H1 (cell line): Measurements from ENCODE around the gene ZBTB44. TPM values are rescaled to one million over a fixed set of nuclear protein-coding genes. Genes with fewer than 3 reads are reported as not detected.

Experiments used
- CTCF ChIA-PET: fragments of 300-600 bp; sonication (Branson Sonifier 250); formaldehyde crosslinking; loops from one replicate; lab custom pipeline; 2021; ENCODE audit not compliant: partially characterized antibody; lab: Charles Lee
- POLR2A ChIA-PET: fragments of 300-600 bp; sonication (Branson Sonifier 250); formaldehyde crosslinking; loops from one replicate; lab custom pipeline; 2021; ENCODE audit warnings: inconsistent platforms; ENCODE audit not compliant: partially characterized antibody; lab: Charles Lee
- DNase-seq, 2 experiments: peaks; one replicate each; pipeline versions ENCODE4 v3.0.0 to v3.0.0-alpha.2; 2010 to 2022; ENCODE audit warnings: low spot score in 2 of 2, low read depth in 1 of 2, mixed read lengths in 1 of 2
- FAIRE-seq: peaks from 2 replicates; lab custom pipeline; 2011; peaks lifted over from hg19 to GRCh38; lab: Jason Lieb, UNC
- H2AFZ ChIP-seq: 2 replicates; pipeline ENCODE4 v1.8.1; 2012; ENCODE audit warnings: low read length, inconsistent platforms
- H2AK5ac ChIP-seq: 2 replicates; pipeline ENCODE4 v1.6.1; 2013; ENCODE audit warnings: low read depth, low read length
- H2BK120ac ChIP-seq: replicated peaks from 2 replicates; pipeline ENCODE3; 2013; ENCODE audit warnings: low read depth, low read length, inconsistent platforms
- H2BK12ac ChIP-seq: 2 replicates; pipeline ENCODE4 v1.6.1; 2013; ENCODE audit warnings: low read depth, low read length
- H2BK15ac ChIP-seq: 2 replicates; pipeline ENCODE4 v1.6.1; 2013; ENCODE audit warnings: low read length
- H2BK20ac ChIP-seq: 2 replicates; pipeline ENCODE4 v1.6.1; 2013; ENCODE audit warnings: low read length
- H2BK5ac ChIP-seq: 2 replicates; pipeline ENCODE4 v1.6.1; 2013; ENCODE audit warnings: low read depth, low read length
- H3K14ac ChIP-seq: 2 replicates; pipeline ENCODE4 v1.6.1; 2013; ENCODE audit warnings: inconsistent platforms; ENCODE audit not compliant: insufficient read length
- H3K18ac ChIP-seq: 2 replicates; pipeline ENCODE4 v1.6.1; 2013; ENCODE audit warnings: low read length; ENCODE audit errors: extremely low read depth
- H3K23ac ChIP-seq: 2 replicates; pipeline ENCODE4 v1.6.1; 2013; ENCODE audit warnings: inconsistent platforms; ENCODE audit not compliant: insufficient read length
- H3K23me2 ChIP-seq: 2 replicates; pipeline ENCODE4 v1.6.1; 2013; ENCODE audit warnings: low read depth, low read length
- H3K27ac ChIP-seq: 2 replicates; pipeline ENCODE4 v1.6.1; 2011; ENCODE audit warnings: low read depth, low read length, inconsistent platforms
- H3K27me3 ChIP-seq, 4 experiments: replicated peaks in 1 of 4; 1 replicate in 1 of 4; 2 replicates in 3 of 4; pipeline versions ENCODE4 v1.6.1 to v1.8.1; 2011 to 2013; ENCODE audit warnings: low read length in 3 of 4, mild to moderate bottlenecking in 3 of 4, inconsistent platforms in 2 of 4, mixed read lengths in 2 of 4, moderate library complexity in 1 of 4; ENCODE audit not compliant: control insufficient read depth in 3 of 4, insufficient read depth in 3 of 4; ENCODE audit errors: extremely low read depth in 1 of 4
- H3K36me3 ChIP-seq, 4 experiments: 2 replicates each; pipeline versions ENCODE4 v1.6.1 to v1.8.1; 2011 to 2013; ENCODE audit warnings: mild to moderate bottlenecking in 4 of 4, low read length in 3 of 4, moderate library complexity in 2 of 4, control low read depth in 1 of 4, inconsistent platforms in 1 of 4; ENCODE audit not compliant: insufficient read depth in 4 of 4, control insufficient read depth in 2 of 4
- H3K4ac ChIP-seq: replicated peaks from 2 replicates; pipeline ENCODE3; 2013; ENCODE audit warnings: low read length, low read depth, mixed read lengths, inconsistent platforms; ENCODE audit not compliant: insufficient read length
- H3K4me1 ChIP-seq, 4 experiments: replicated peaks in 1 of 4; 1 replicate in 1 of 4; 2 replicates in 3 of 4; pipeline versions ENCODE4 v1.6.1 to v1.8.1; 2011 to 2013; ENCODE audit warnings: low read length in 3 of 4, inconsistent platforms in 2 of 4, mixed read lengths in 1 of 4; ENCODE audit not compliant: insufficient read depth in 4 of 4, control insufficient read depth in 3 of 4
- H3K4me2 ChIP-seq, 2 experiments: 2 replicates each; pipeline versions ENCODE4 v1.6.1 to v1.8.1; 2011 to 2013; ENCODE audit warnings: low read depth in 2 of 2, low read length in 2 of 2, control low read depth in 1 of 2, inconsistent platforms in 1 of 2, mild to moderate bottlenecking in 1 of 2; ENCODE audit not compliant: insufficient read depth in 1 of 2
- H3K4me3 ChIP-seq, 4 experiments: fragments of 200-600, 300-600 bp in 1 of 4; sonication (generic), shearing (Covaris generic), sonication (Bioruptor Twin) in 1 of 4; 2 replicates each; pipeline versions ENCODE4 v1.5.1 to v1.8.1; 2011 to 2016; ENCODE audit warnings: low read length in 4 of 4, low read depth in 3 of 4, control low read depth in 2 of 4, inconsistent platforms in 2 of 4, mild to moderate bottlenecking in 2 of 4, mixed read lengths in 1 of 4, moderate library complexity in 1 of 4; ENCODE audit not compliant: insufficient read depth in 2 of 4; ENCODE audit errors: extremely low read depth in 1 of 4
- H3K56ac ChIP-seq: replicated peaks from 2 replicates; pipeline ENCODE3; 2013; ENCODE audit warnings: low read depth, mild to moderate bottlenecking, mixed read lengths, low read length, inconsistent platforms; ENCODE audit not compliant: insufficient read length
- H3K79me1 ChIP-seq: 2 replicates; pipeline ENCODE4 v1.6.1; 2013; ENCODE audit warnings: low read depth, low read length, control low read depth
- H3K79me2 ChIP-seq, 2 experiments: 2 replicates each; pipeline versions ENCODE4 v1.6.1 to v1.8.1; 2012 to 2013; ENCODE audit warnings: low read length in 2 of 2, mild to moderate bottlenecking in 2 of 2, inconsistent platforms in 1 of 2; ENCODE audit not compliant: insufficient read depth in 2 of 2, control insufficient read depth in 1 of 2
- H3K9ac ChIP-seq, 4 experiments: replicated peaks in 1 of 4; 1 replicate in 1 of 4; 2 replicates in 3 of 4; pipeline versions ENCODE4 v1.6.1 to v1.8.1; 2011 to 2013; ENCODE audit warnings: low read depth in 3 of 4, low read length in 3 of 4, control low read depth in 2 of 4, mild to moderate bottlenecking in 2 of 4, moderate library complexity in 2 of 4, inconsistent platforms in 1 of 4; ENCODE audit errors: extremely low read depth in 1 of 4
- H3K9me3 ChIP-seq, 2 experiments: 2 replicates each; pipeline versions ENCODE4 v1.6.1 to v1.8.1; 2012 to 2013; ENCODE audit warnings: mild to moderate bottlenecking in 2 of 2, moderate library complexity in 2 of 2, control low read depth in 1 of 2, inconsistent platforms in 1 of 2, low read depth in 1 of 2, low read length in 1 of 2, mixed read lengths in 1 of 2; ENCODE audit not compliant: insufficient read depth in 2 of 2
- H4K20me1 ChIP-seq, 2 experiments: replicated peaks in 1 of 2; 2 replicates each; pipeline versions ENCODE3 to v1.8.1; 2011 to 2013; ENCODE audit warnings: inconsistent platforms in 2 of 2, low read length in 2 of 2, mild to moderate bottlenecking in 1 of 2; ENCODE audit not compliant: insufficient read depth in 2 of 2, control insufficient read depth in 1 of 2
- H4K5ac ChIP-seq: 2 replicates; pipeline ENCODE4 v1.6.1; 2013; ENCODE audit warnings: low read length, low read depth, mixed read lengths, inconsistent platforms; ENCODE audit not compliant: insufficient read length
- H4K8ac ChIP-seq: 2 replicates; pipeline ENCODE4 v1.8.0; 2013; ENCODE audit warnings: mild to moderate bottlenecking, moderate library complexity, low read length, inconsistent platforms; ENCODE audit not compliant: insufficient read depth; ENCODE audit errors: extremely low read depth
- H4K91ac ChIP-seq: replicated peaks from 2 replicates; pipeline ENCODE3; 2013; ENCODE audit warnings: low read length, mixed read lengths, inconsistent platforms; ENCODE audit not compliant: insufficient read length
- CEBPB ChIP-seq: IDR thresholded peaks from 2 replicates; pipeline ENCODE4 v1.6.1; 2012; ENCODE audit warnings: low read depth, low read length
- GABPA ChIP-seq: IDR thresholded peaks from 2 replicates; pipeline ENCODE4 v1.6.1; 2011; ENCODE audit warnings: mild to moderate bottlenecking, low read length, moderate library complexity, borderline replicate concordance; ENCODE audit not compliant: insufficient read depth
- KDM5A ChIP-seq: fragments of 200-600 bp; IDR thresholded peaks from 2 replicates; pipeline ENCODE4 v1.7.1; 2012; ENCODE audit warnings: mild to moderate bottlenecking, low read length, inconsistent platforms, mixed read lengths
- POU5F1 ChIP-seq: IDR thresholded peaks from 2 replicates; pipeline ENCODE4 v1.6.1; 2011; ENCODE audit warnings: low read depth, mild to moderate bottlenecking, low read length, moderate library complexity
- WGBS, 2 experiments: shearing (Covaris generic) in 1 of 2; methylation state at CpG; one replicate each; pipeline versions ENCODE4 v1.1.6 to v1.1.7; 2013 to 2015; ENCODE audit warnings: low lambda C conversion rate in 2 of 2, mixed read lengths in 2 of 2, inconsistent platforms in 1 of 2, low coverage in 1 of 2, missing lambda C conversion rate in 1 of 2; ENCODE audit not compliant: insufficient replicate concordance in 2 of 2, insufficient coverage in 1 of 2, insufficient read length in 1 of 2; ENCODE audit errors: extremely low coverage in 1 of 2, missing lambda C conversion rate in 1 of 2; 5-methylcytosine and 5-hydroxymethylcytosine counted together
- polyA plus RNA-seq, 7 experiments: library from polyadenylated mRNA; depleted of rRNA in 3 of 7; stranded (reverse) in 5 of 7; unstranded in 2 of 7; fragments of >200 nt in 5 of 7; fragments of 200-250 nt in 2 of 7; gene quantifications; 1 replicate in 5 of 7; 2 replicates in 1 of 7; 4 replicates in 1 of 7; pipeline versions ENCODE4 v1.2.1 to v1.2.3, GENCODE V29; 2011 to 2013; ENCODE audit warnings: missing spikeins in 2 of 7, mixed read lengths in 2 of 7
- total RNA-seq: library from RNA; stranded (reverse); fragmentation: NEBNext Ultra II Directional; extraction: Animal tissue kit (Norgen Biotek cat#: 25700); gene quantifications from 2 replicates; pipeline ENCODE4 v1.2.1, GENCODE V29; 2021

Gene ZBTB44
- total and polyA plus RNA-seq, 2 of the 8 experiments (the other 6 are each of a cell fraction or from before 2014, with no cell fraction given) = 37.2 to 158 TPM

DNA sequence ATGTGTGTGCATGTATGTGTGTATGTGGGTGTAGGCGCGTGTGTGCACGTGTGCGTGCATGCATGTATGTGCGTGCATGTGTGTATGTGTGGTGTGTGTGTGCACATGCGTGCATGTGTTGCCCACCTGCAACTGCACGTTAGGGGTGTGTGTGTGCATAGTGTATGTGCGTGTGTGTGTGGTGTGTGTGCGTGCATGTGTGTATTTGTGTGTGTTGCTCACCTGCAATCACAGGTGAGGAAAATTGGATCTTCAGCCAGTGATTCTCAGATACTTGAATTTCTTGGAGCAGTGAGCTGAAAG is 100.8 kb downstream of the ZBTB44 start:
- no peaks in the 10 kb centered on the region for H3K79me2 ChIP-seq
- no peak overlapping the region for H3K27ac ChIP-seq
- H3K27me3 ChIP-seq = no peaks in the 10 kb centered on the region
- peak overlapping the region; percentile 40; the same call in 1 of the 2 replicates for H2BK20ac ChIP-seq
- CTCF ChIA-PET = interaction anchor here (0.7 to 3.1 kb wide), 2 partner anchors 217 to 219 kb away, joined by 4 to 18 read pairs; no protein-coding TSS in a partner anchor
- peak overlapping the region; percentile 33 for H2BK120ac ChIP-seq
- no peak overlapping the region for H2BK5ac ChIP-seq
- H4K91ac ChIP-seq = peak overlapping the region; percentile 89
- H4K5ac ChIP-seq = no peak overlapping the region
- peak overlapping the region; percentile 18; the same call in 1 of the 2 replicates for H2BK12ac ChIP-seq
- 91% methylated on average over 9 of the region's 9 CpGs; no CpG with 5 or more reads in 1 of the 2 experiments for WGBS, 2 experiments
- peak overlapping the region; percentile 63; the same call in 1 of the 2 replicates for H2BK15ac ChIP-seq
- no peak overlapping the region for H2AFZ ChIP-seq
- peak overlapping the region; percentile 80 for H3K4ac ChIP-seq
- POLR2A ChIA-PET = no interaction called here
- no peak overlapping the region for H3K9ac ChIP-seq
- no peaks in the 10 kb centered on the region for H3K23me2 ChIP-seq
- H3K9me3 ChIP-seq = no peaks in the 10 kb centered on the region
- no peak overlapping the region for H3K23ac ChIP-seq
- H2AK5ac ChIP-seq = peak overlapping the region; percentile 58; the same call in 1 of the 2 replicates
- no peak overlapping the region for H3K4me2 ChIP-seq
- no peaks in the 10 kb centered on the region for H3K79me1 ChIP-seq
- FAIRE-seq (no peak), DNase-seq (no peak)
- H3K36me3 ChIP-seq = no peaks in the 10 kb centered on the region; a peak in 1 of 8 replicates
- no peak overlapping the region for H3K14ac ChIP-seq
- no peak overlapping the region for H3K4me3 ChIP-seq
- H4K8ac ChIP-seq = no peak overlapping the region
- H4K20me1 ChIP-seq = peaks cover 0 to 3% of the 10 kb centered on the region in 2 experiments
- no peak overlapping the region for H3K18ac ChIP-seq
- no peak overlapping the region for H3K56ac ChIP-seq
- TF ChIP-seq POU5F1 = no peak
- TF ChIP-seq GABPA = no peak
- TF ChIP-seq CEBPB = no peak
- TF ChIP-seq KDM5A = no peak
- peaks cover 0 to 16% (median 12%) of the 10 kb centered on the region in 4 experiments; a peak in 6 of 7 replicates for H3K4me1 ChIP-seq
